GM21515 (cell line): ENCODE results near the gene WDR20.
"Not testable (repeated sequence)": the region's sequence is repeated elsewhere in the genome, so short reads cannot be mapped to it uniquely, and the experiment has no call there.

ENCODE experiments used
- ATAC-seq: cut with Tn5 transposase; IDR thresholded peaks from one replicate; pipeline ENCODE4 v1.9.1; 2021; ENCODE audit not compliant: unreplicated experiment

The WDR20 gene

DNA sequence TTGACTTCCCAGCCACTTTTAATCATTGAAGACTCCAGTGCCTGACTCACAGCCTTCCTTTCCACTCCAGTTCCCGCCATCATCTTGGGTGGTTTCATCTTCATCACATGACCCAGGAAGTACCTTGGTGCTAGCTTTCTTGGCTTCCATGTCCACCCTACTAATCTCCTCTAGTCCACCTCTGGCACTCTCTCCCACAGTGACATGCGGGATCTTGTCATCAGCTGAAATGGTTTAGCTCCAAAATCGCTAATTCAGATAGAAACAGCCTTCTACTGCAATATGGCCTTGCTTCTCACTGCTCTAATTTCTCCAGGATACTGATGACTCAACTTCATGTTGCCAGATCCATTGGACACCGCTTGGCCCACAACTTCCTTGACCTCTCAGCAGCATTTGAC lies 24.5 kb downstream of the WDR20 start:
- ATAC-seq: no peak

DNA sequence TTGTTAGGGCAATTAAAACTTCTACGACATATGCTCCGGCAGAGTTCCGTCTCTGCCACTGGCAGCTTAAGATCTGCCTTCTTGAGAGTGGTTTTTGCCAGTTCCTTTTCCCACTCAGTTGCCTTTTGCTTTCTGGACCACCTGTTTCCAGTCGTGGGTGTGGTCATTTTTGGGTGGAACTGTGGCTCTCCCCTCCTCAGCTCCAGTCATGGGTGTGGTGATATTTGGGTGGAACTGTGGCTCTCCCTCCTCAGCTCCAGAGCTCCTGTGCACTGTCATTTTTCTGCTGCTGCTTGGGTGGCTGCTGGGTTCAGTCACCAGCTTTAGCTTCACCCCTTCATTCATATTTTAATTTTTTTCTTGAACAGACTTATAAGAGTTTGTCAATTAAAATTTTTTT lies 25.3 kb downstream of the WDR20 start:
- ATAC-seq: no peak

DNA sequence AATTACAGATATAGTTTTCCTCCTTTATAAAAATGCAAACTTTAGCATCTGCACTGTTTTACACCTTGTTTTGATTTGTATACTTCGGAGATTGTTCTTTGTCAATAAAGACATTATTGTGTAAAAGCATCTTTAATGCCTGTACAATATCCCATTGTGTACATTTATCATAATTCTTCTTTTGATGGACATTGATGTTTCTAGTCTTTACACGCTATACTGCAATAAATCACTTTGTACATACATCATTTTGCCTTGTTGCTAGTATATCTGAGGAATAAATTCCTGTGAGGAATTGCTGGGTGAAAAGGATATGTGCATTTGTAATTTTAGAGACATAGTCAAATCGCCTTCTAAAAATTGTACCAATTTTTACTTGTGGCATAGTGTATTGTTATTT lies 30.4 kb downstream of the WDR20 start:
- no peak for ATAC-seq

DNA sequence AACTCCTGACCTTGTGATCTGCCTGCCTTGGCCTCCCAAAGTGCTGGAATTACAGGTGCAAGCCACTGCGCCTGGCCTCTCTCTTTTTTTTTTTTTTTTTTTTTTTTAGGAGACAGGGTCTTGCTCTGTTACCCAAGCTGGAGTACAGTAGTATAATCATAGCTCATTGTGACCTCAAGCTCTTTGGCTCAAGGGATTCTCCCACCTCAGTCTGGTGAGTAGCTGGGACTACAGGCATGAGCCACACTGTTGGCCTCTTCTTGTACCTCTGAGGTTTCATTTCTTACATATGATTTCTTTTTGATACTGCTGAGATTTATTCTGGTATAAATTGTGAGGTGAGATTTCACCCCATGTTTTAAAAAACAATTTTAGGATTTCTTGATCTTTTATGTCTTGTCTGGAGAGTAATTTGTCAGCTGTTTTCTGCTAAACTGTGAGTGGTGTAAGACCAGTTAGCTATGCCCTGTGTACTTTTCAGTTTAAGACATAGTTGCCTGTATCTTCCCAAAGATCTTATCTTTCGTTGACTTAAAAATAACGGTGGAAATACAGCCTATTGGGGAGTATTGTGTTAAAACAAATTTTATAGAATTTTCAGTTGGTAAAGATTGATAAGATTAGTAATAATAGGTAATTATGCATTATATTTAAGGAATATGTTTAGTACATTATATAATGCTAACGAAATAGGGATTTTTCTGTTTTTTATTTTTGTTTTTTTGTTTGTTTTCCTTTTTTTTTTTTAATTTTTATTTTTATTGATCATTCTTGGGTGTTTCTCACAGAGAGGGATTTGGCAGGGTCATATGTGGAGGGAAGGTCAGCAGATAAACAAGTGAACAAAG lies 31.7 kb downstream of the WDR20 start:
- no peak for ATAC-seq

DNA sequence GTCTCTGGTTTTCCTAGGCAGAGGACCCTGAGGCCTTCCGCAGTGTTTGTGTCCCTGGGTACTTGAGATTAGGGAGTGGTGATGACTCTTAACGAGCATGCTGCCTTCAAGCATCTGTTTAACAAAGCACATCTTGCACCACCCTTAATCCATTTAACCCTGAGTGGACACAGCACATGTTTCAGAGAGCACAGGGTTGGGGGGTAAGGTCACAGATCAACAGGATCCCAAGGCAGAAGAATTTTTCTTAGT lies 32.2 kb downstream of the WDR20 start:
- ATAC-seq: not testable (repeated sequence)

DNA sequence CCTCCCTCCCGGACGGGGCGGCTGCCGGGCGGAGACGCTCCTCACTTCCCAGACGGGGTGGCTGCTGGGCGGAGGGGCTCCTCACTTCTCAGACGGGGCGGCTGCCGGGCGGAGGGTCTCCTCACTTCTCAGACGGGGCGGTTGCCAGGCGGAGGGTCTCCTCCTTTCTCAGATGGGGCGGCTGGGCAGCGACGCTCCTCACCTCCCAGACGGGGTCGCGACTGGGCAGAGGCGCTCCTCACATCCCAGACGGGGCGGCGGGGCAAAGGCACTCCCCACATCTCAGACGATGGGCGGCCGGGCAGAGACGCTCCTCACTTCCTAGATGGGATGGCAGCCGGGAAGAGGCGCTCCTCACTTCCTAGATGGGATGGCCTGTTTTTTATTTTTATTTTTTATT lies 33.0 kb downstream of the WDR20 start:
- ATAC-seq: not testable (repeated sequence)

DNA sequence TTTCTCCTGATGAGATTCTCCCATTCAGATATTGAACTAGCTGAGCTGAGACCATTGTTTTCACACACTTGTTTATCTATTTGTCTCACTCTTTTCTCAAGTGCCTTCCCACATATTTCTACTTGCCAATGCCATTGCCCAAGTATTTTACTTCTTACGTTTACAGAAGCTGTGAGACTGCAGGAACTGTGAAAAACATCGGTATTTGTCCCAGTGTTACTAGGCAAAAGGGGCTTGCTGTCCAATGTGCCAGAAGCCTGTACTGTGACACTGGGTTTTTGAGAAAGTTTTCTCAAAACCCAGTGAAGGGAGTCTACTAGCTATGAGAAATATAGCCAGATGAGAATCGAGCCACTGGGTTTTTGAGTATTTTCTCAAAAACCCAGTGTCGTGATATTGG lies 37.5 kb downstream of the WDR20 start:
- ATAC-seq: no peak

DNA sequence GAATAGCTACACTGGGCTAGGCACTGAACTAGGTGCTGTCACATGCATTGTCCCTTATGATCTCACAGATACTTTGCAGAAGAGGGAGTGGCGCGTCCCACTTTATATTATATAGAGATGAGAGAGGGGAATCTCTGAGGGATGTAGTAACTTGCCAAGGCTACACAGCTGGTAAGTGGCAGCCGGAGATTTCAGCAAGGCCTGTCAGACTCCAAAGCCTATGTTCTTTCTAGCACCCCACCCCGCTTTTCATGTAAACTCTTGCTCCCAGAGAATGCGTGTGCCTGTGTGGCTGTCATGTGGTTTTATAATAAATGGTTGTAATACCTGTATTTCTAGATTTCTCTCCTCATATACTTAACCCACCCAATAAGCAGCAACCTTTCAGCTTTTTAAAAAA lies 39.1 kb downstream of the WDR20 start:
- ATAC-seq: no peak

DNA sequence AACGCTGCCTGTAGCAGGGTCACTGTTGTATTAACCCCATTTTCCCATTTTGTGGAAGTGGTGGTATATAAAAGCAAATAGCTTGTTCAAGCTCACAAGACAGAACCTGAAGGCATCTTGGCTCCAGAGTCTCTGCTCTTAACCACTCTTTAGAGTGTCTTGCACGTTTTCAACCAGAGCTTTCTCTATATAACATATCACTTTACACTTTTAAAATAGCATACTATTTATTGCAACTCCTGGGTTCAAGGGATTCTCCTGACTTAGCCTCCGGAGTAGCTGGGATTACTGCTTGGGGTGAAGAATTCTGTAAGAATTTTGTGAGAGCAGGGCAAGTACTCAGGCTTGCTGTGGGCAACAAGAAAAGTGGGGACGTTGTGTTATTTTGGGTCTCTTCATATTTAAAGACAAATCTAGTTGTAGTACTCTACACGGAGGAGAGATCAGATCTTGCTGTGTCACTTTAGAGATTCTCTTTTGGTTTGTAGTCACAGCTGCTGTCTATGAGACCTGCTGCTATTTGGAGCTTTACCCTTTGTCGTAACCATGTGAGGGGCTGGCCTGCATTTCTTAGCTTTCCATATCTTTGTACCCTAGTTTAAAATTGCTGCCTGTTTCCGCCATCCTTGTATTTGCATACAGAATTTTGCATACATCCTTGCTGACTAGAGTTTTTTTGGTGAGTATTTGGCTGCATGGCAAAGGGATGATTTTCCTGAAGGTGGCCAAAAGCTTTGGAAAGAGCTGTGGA lies 40.7 kb downstream of the WDR20 start:
- ATAC-seq: no peak

DNA sequence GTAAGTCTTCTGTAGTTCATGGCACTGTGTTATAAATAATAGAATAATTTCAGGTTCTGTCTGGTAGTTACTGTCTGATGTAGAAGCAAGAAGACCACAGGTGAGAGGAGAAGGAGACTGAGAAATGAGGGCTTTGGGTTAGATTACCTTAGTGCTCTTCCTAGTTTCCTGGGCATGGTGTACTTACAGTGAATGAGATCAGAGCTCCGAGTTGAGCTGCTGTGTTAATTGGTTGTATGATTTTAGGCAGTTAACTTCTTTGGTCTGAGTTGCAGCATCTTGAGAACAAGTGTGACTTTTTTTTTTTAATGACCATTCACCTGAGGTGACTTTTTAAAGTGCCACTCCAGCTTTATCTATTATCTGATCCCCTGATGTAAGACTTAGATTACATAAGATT lies 41.5 kb downstream of the WDR20 start:
- no peak for ATAC-seq

DNA sequence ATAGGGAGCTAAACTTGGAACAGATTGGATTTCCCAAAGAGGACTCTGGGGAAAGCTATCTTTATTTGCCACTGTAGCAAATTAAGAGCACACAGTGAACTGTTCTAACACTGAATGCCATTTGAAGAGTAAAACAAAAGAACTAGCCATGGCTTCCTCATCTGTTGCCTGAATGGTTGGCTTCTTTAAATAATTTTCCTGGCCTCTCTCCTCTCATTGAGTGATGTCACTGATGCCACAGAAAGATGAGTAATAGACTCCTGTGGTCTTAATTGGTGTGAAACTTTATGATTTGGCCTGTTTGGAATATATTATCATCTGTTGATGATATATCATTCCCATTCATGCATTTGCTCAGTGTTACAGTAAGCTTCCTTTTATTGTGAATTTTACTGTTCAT lies 42.5 kb downstream of the WDR20 start:
- ATAC-seq: no peak

DNA sequence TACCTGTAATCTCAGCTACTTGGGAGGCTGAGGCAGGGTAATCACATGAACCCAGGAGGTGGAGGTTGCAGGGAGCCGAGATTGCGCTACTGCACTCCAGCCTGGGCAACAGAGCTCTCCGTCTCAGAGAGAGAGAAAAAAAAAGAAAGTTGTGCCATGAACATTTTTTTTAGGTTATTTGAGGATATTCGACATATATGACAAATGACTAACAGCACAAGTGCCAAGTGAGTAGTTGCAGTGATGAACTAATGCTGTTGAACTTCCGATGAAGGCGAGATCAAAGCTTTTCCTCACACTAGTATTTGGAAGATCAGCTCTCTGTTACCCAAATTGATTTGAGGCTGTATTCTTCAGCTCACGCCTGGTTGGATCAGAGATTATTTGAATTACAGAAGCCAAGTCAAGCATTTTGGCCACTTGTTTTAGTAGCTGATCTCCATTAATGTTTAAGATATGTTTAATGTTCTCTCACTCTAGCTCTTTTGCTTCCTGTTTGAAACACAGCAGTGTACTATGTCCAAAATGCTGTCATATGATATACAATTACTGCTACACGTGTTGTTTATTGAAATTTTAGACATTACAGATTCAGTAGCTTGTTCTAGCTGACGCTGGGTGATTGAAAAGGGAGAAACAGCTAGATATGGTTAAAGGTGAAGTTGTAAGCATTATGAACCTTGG lies 43.4 kb downstream of the WDR20 start:
- ATAC-seq: no peak

DNA sequence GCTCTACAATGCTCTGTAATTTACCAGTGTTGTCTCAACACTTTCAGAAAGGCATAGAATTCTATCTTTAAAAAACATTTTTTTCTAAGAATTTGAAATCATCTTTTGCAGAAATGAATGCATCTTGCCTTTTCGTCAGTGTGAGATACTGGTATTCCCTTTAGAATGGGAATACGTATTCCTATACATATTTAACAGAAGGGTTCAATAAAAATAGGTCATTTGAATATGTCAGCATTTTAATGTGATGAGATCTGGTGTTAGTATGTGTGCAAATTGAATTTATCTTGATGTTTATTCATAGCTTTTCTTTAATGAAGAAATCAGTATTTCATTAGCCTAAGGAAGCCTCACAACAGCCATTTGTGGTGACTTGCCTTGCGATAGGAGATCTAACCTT lies 44.2 kb downstream of the WDR20 start:
- no peak for ATAC-seq

DNA sequence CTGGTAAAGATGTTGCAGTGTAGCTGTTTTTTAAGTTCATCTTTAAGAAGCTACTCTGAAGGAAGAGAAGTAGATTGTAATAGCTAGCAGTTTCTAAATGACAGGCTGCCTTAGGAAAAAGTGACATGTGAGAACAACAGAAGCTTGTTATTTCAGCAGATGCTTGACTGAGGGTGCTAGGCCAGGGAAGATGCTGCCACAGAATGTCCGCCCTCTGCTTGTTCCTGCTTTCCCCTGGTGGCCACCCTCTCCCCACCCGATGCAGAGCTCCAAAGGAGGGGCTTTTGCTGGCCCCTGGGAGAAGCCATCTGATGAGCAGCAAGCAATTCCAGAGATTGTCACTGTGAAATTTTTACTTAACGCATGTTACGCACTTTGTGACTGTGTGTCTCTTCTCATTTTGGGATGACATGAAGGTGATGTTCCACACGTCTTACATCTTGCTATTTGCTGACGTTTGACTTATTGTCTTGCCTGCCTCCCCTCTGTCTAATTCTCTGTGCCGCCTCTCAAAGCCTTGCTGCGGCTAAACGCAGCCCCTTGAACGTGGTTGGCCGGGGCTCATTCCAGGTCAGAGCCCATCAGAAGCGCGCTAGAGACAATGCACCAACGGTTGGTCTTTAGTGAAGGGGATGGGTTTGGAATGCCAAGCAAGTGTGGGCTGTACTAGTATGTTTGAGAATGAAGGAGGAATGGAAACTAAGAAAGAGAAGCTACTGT lies 44.8 kb downstream of the WDR20 start:
- no peak for ATAC-seq

DNA sequence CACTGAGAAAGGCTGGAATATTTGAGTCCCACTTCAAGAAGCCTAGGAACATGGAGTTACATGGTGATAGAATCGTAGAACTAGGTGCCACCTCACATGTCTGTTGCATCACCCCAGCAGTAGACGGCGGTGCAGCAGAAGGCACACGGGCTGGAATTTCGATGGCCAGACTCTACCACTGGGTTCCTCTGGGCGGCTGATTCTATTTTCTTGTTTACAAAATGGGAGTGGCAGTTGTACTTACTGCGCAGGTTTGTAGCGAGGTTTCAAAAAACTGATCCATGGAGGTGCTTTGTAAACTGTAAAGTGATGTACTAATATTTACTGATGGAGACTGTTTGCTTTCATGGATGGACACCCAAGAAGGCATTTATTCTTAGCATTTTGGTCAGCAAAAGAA lies 45.7 kb downstream of the WDR20 start:
- ATAC-seq: no peak

DNA sequence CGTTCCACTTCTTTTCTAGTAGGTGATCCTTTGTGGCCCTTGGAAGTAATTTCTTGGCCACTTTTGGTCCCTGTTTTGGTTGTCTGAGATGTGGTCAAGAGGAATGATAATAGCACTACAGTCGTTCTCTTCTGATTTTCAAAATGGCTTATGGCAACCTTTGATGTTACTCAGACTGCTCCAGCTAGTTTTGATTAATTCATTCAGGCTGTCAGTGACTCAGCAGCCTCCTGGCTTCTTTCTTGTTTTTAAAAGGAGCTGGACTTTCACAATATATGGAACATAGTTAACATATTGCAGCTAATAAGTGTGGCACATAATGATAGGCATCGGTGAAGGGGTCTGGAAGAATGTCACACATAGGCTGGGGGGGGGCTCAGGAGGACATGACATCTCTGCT lies 47.3 kb downstream of the WDR20 start:
- no peak for ATAC-seq

DNA sequence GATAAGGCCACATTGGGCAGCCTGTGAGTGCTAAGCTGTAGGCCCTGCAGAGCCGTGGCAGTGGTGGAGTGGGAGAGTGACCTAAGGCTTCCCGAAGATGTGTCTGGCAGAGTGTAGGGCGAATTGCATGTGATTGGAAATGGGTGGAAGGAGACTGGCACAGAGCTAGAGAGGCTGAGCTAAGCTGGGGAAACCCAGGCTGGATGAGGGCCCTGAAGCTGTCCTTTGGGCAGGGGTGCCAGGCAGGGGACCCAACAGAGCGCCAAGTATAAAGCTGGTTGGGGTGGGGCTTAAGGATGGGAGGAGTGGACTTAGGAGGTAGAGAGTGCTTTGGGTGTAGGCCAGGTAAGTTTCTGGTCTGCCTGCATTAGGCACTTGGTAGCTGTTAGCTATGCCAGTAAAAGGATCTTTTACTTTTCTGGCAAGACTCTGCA lies 47.9 kb downstream of the WDR20 start:
- ATAC-seq: no peak

DNA sequence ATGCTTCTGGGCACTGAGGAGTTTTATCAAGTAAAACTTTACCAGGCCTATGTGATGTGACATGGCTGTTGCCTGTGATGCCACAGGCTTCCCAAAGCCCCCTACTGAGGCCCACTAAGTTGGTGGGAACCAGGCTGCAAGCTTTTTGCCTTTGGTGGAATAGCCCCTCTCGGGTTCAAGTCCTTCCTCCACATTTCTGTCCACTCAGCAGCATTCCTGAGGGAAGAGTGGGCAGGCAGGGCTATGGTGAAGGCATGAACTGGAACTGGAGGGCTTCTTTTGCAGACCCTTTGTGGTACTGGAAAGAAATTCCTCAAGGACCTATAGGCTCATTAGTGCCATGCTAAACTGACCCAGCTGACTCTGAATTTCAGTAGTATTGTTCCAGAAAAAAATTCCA lies 48.5 kb downstream of the WDR20 start:
- no peak for ATAC-seq

DNA sequence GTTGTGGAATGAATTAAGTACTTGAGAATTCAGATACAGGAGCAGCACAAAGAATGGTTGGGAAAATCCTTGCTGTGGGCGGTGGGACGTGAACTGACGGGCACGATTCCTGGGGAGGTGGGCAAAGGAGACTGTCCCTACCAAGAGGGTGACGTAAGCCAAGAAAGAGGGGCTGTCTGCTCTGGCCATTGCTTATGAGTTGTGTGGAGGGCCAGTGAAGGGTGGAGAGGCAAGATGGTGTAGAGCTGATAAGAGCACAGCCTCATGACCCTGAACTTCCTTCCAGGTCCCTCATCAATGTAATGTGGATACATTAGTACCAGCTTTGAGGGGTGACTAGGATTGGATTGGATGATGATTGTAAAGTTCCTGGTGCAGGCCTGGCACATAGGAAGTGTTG lies 50.2 kb downstream of the WDR20 start:
- ATAC-seq: no peak

DNA sequence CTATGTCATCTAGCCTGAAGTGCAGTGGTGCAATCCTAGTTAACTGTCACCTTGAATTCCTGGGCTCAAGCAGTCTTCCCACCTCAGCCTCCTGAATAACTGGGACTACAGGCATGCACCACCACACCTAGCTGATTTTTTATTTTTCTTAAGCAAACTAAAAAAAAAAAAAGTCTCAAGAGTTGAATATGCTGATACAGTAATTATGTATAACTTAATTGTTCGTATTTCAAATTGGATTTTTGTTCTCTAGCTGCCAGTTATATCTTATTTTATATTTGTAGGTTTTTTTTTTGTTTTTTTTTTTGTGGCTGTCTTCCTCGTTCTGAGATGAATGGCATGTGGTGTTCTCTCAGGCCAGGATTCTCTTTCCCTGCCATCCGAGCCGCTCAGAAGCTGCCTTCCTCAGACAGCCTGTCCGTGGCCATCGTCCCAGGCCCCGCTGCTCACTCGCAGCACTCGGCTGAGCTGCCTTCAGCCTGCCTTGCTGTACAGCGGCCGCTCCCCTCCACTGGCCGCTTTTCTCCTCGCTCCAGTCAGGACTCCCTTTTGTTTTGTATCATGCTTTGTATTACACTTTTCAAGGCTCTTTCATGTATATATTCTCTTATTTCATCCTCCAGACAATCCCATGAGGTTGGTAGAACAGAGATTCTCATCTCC lies 53.3 kb downstream of the WDR20 start:
- ATAC-seq: no peak

DNA sequence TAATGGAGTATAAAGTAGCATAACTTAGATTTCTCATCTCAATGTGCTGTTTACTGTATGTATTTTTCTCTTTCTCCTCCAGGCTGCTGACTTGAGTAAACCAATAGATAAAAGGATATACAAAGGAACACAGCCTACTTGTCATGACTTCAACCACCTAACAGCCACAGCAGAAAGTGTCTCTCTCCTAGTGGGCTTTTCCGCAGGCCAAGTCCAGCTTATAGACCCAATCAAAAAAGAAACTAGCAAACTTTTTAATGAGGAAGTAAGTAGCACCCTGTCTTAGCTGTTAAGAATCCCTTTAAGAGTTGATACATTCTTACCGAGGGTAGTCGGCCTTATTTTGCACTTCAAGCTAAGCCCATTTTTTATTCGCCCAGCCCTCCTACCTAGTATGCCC lies 55.2 kb downstream of the WDR20 start:
- no peak for ATAC-seq
